GM19240 (cell line): ENCODE measurements around the gene CIB4.

Experiments used
- DNase-seq: peaks from one replicate; pipeline ENCODE4 v3.0.0; 2011; ENCODE audit warnings: low spot score; ENCODE audit not compliant: insufficient read length

Gene CIB4

GRCh38 chr2:26640781-26641564 lies at the start of gene CIB4:
Gene CIB4, minus strand, starts transcription at chr2:26641366. Its CDS starts 52 bp downstream, at chr2:26641314.
- DNase-seq: no peak

GRCh38 chr2:26687801-26688200 lies 46.6 kb upstream of the CIB4 start:
- DNase-seq: no peak

GRCh38 chr2:26687328-26687727 lies 46.2 kb upstream of the CIB4 start:
- DNase-seq: no peak

GRCh38 chr2:26685989-26686839 lies 45.0 kb upstream of the CIB4 start:
- DNase-seq: no peak

GRCh38 chr2:26685341-26685740 lies 44.2 kb upstream of the CIB4 start:
- DNase-seq: no peak

- no peak for DNase-seq
Measured at GRCh38 chr2:26683583-26683982, 42.4 kb upstream of the CIB4 start.

GRCh38 chr2:26682155-26682554 lies 41.0 kb upstream of the CIB4 start:
- no peak for DNase-seq

- no peak for DNase-seq
Measured at GRCh38 chr2:26681656-26682055, 40.5 kb upstream of the CIB4 start.

GRCh38 chr2:26679867-26680266 lies 38.7 kb upstream of the CIB4 start:
- DNase-seq: no peak

GRCh38 chr2:26678035-26678434 lies 36.9 kb upstream of the CIB4 start:
- DNase-seq: no peak

GRCh38 chr2:26675651-26676255 lies 34.6 kb upstream of the CIB4 start:
- DNase-seq: no peak

GRCh38 chr2:26674771-26675170 lies 33.6 kb upstream of the CIB4 start:
- DNase-seq: no peak

- no peak for DNase-seq
Measured at GRCh38 chr2:26674002-26674751, 33.0 kb upstream of the CIB4 start.

- DNase-seq: no peak
Measured at GRCh38 chr2:26672818-26673393, 31.7 kb upstream of the CIB4 start.

- DNase-seq: no peak
Measured at GRCh38 chr2:26672112-26672817, 31.1 kb upstream of the CIB4 start.

GRCh38 chr2:26671691-26672090 lies 30.5 kb upstream of the CIB4 start:
- DNase-seq: no peak

- no peak for DNase-seq
Measured at GRCh38 chr2:26670931-26671460, 29.8 kb upstream of the CIB4 start.

- no peak for DNase-seq
Measured at GRCh38 chr2:26670171-26670570, 29.0 kb upstream of the CIB4 start.

GRCh38 chr2:26668856-26669750 lies 27.9 kb upstream of the CIB4 start:
- DNase-seq: no peak
